B cell (primary cell): Measurements from ENCODE around the gene TCEANC2. TPM values are rescaled to one million over a fixed set of nuclear protein-coding genes. Genes with fewer than 3 reads are reported as not detected.

Experiments
- ATAC-seq: fragments of 200-7000 bp; cut with Tn5 transposase; one replicate; pipeline ENCODE4 v1.10.0; 2021; ENCODE audit warnings: low read depth, mild to moderate bottlenecking, moderate number of reproducible peaks, moderate library complexity
- CTCF ChIA-PET: fragments of 350-600 bp; sonication (Branson Sonifier 250); formaldehyde crosslinking; loops from one replicate; lab custom pipeline; 2021; ENCODE audit warnings: antibody characterized with exemption, inconsistent platforms; lab: Charles Lee
- POLR2A ChIA-PET: fragments of 350-600 bp; sonication (Branson Sonifier 250); formaldehyde crosslinking; loops from one replicate; lab custom pipeline; 2021; ENCODE audit warnings: antibody characterized with exemption; lab: Charles Lee
- DNase-seq: peaks from one replicate; pipeline ENCODE4 v3.0.0; 2013
- H2AFZ ChIP-seq: 2 replicates; pipeline ENCODE4 v1.6.1; 2012; ENCODE audit warnings: mild to moderate bottlenecking, low read depth, low read length; ENCODE audit not compliant: insufficient read depth, poor library complexity, severe bottlenecking
- H3K27ac ChIP-seq, 2 donors: 1 replicate in 1 of 2; 2 replicates in 1 of 2; pipeline ENCODE4 v1.5.1; 2012 to 2013; ENCODE audit warnings: low read length in 2 of 2, mild to moderate bottlenecking in 2 of 2, moderate library complexity in 1 of 2
- H3K27me3 ChIP-seq, 4 experiments: fragments of 200-600 bp in 1 of 4; sonication (generic) in 1 of 4; replicated peaks in 1 of 4; 1 replicate in 2 of 4; 2 replicates in 2 of 4; pipeline versions ENCODE4 v1.6.1 to v1.7.0; 2013 to 2016; ENCODE audit warnings: low read length in 3 of 4, mild to moderate bottlenecking in 2 of 4, mixed read lengths in 1 of 4, moderate library complexity in 1 of 4; ENCODE audit not compliant: insufficient read depth in 4 of 4, control insufficient read depth in 3 of 4; ENCODE audit errors: control extremely low read depth in 1 of 4
- H3K36me3 ChIP-seq, 2 experiments: replicated peaks in 1 of 2; 1 replicate in 1 of 2; 2 replicates in 1 of 2; pipeline versions ENCODE4 v1.6.1 to v1.7.1; 2013; ENCODE audit warnings: low read length in 1 of 2; ENCODE audit not compliant: insufficient read depth in 2 of 2, control insufficient read depth in 1 of 2; ENCODE audit errors: control extremely low read depth in 1 of 2, extremely low read depth in 1 of 2
- H3K4me1 ChIP-seq, 2 donors: fragments of 200-600 bp in 1 of 2; sonication (generic) in 1 of 2; 1 replicate in 1 of 2; 2 replicates in 1 of 2; pipeline versions ENCODE4 v1.5.1 to v1.6.1; 2013 to 2017; ENCODE audit warnings: low read length in 2 of 2; ENCODE audit not compliant: control insufficient read depth in 2 of 2, insufficient read depth in 2 of 2
- H3K4me2 ChIP-seq: replicated peaks from 2 replicates; pipeline ENCODE3; 2012; ENCODE audit warnings: mild to moderate bottlenecking, low read depth, low read length; ENCODE audit not compliant: poor library complexity, severe bottlenecking
- H3K4me3 ChIP-seq, 5 experiments: fragments of 200-600 bp in 1 of 5; sonication (generic) in 1 of 5; 1 replicate in 3 of 5; 2 replicates in 2 of 5; pipeline versions ENCODE4 v1.5.1 to v1.7.0; 2011 to 2016; ENCODE audit warnings: low read length in 4 of 5, mild to moderate bottlenecking in 4 of 5, low read depth in 2 of 5, control low read depth in 1 of 5, moderate library complexity in 1 of 5; ENCODE audit not compliant: insufficient read depth in 1 of 5; ENCODE audit errors: control extremely low read depth in 1 of 5, extremely low read depth in 1 of 5
- H3K79me2 ChIP-seq: fragments of 200-600 bp; sonication (generic); one replicate; pipeline ENCODE4 v1.6.0; 2016; ENCODE audit warnings: low read length; ENCODE audit not compliant: control insufficient read depth, insufficient read depth
- H3K9ac ChIP-seq: fragments of 200-600 bp; sonication (generic); 2 replicates; pipeline ENCODE4 v1.6.1; 2017; ENCODE audit warnings: mild to moderate bottlenecking, low read length, moderate library complexity
- H3K9me3 ChIP-seq, 3 donors: one replicate each; pipeline versions ENCODE4 v1.6.1 to v1.7.1; 2013; ENCODE audit warnings: low read length in 2 of 3; ENCODE audit not compliant: control insufficient read depth in 2 of 3, insufficient read depth in 1 of 3; ENCODE audit errors: control extremely low read depth in 1 of 3
- H4K20me1 ChIP-seq: 2 replicates; pipeline ENCODE4 v1.6.0; 2012; ENCODE audit warnings: mild to moderate bottlenecking, low read length; ENCODE audit not compliant: insufficient read depth, control insufficient read depth, poor library complexity, severe bottlenecking
- H3K27ac Mint-ChIP-seq: one replicate; pipeline ENCODE4 v1.8.0; 2021; ENCODE audit warnings: mixed read lengths
- H3K27me3 Mint-ChIP-seq: one replicate; pipeline ENCODE4 v1.8.0; 2021; ENCODE audit warnings: mixed read lengths
- H3K4me1 Mint-ChIP-seq: one replicate; pipeline ENCODE4 v1.8.0; 2021; ENCODE audit warnings: mixed read lengths
- H3K4me3 Mint-ChIP-seq: one replicate; pipeline ENCODE4 v1.8.0; 2021; ENCODE audit warnings: mixed read lengths
- H3K9me3 Mint-ChIP-seq: one replicate; pipeline ENCODE4 v1.8.0; 2022; ENCODE audit warnings: mixed read lengths; ENCODE audit not compliant: insufficient read depth
- EZH2 ChIP-seq: IDR thresholded peaks from 2 replicates; pipeline ENCODE4 v1.6.1; 2012; ENCODE audit warnings: borderline replicate concordance, low read depth, mild to moderate bottlenecking, moderate library complexity, low read length; ENCODE audit not compliant: insufficient read depth, poor library complexity, severe bottlenecking
- WGBS: methylation state at CpG from one replicate; pipeline ENCODE4 v1.1.5; 2013; ENCODE audit warnings: missing lambda C conversion rate; ENCODE audit not compliant: insufficient coverage; 5-methylcytosine and 5-hydroxymethylcytosine counted together
- intact Hi-C: fragments of 100-400 bp; cut with micrococcal nuclease; formaldehyde crosslinking; loops from one replicate; pipeline ENCODE4 v1.10.0; 2022
- polyA plus RNA-seq: library from polyadenylated mRNA; depleted of rRNA; stranded (reverse); fragments of >200 nt; gene quantifications from 2 replicates; pipeline ENCODE4 v1.2.3, GENCODE V29; 2012
- total RNA-seq, 2 donors: library from RNA; stranded (reverse); fragments of 120-200 nt in 1 of 2; gene quantifications; 1 replicate in 1 of 2; 2 replicates in 1 of 2; pipeline versions ENCODE4 v1.2.3 to v1.2.4, GENCODE V29; 2013 to 2022
- TF ChIP-seq, protein P1 (sequence below): fragments of 200-600 bp; IDR thresholded peaks from one replicate; pipeline ENCODE4 v1.8.0; 2022; ENCODE audit warnings: antibody characterized with exemption, mild to moderate bottlenecking

The TCEANC2 gene
- total and polyA plus RNA-seq, 2 donors (not counting 1 experiment from before 2014, with no cell fraction given), result 8.0 to 15.9 TPM

GRCh38 chr1:54009406-54009805 lies 44.0 kb upstream of the TCEANC2 start:
- Histone ChIP-seq H3K27ac (no peak overlapping the region), H3K79me2 (no peaks in the 10 kb centered on the region), H3K9me3 (no peaks in the 10 kb centered on the region), H4K20me1 (no peaks in the 10 kb centered on the region), H3K4me3 (no peak overlapping the region), H2AFZ (no peak overlapping the region), H3K4me2 (no peak overlapping the region), H3K27me3 (no peaks in the 10 kb centered on the region), H3K9ac (no peak overlapping the region), H3K4me1 (no peaks in the 10 kb centered on the region), H3K36me3 (no peaks in the 10 kb centered on the region)
- Mint-ChIP-seq H3K27ac (no peak overlapping the region), H3K4me1 (no peaks in the 10 kb centered on the region), H3K27me3 (peaks cover 35% of the 10 kb centered on the region), H3K9me3 (no peaks in the 10 kb centered on the region), H3K4me3 (no peak overlapping the region)
- TF ChIP-seq EZH2, result no peak
- TF ChIP-seq, protein P1, sequence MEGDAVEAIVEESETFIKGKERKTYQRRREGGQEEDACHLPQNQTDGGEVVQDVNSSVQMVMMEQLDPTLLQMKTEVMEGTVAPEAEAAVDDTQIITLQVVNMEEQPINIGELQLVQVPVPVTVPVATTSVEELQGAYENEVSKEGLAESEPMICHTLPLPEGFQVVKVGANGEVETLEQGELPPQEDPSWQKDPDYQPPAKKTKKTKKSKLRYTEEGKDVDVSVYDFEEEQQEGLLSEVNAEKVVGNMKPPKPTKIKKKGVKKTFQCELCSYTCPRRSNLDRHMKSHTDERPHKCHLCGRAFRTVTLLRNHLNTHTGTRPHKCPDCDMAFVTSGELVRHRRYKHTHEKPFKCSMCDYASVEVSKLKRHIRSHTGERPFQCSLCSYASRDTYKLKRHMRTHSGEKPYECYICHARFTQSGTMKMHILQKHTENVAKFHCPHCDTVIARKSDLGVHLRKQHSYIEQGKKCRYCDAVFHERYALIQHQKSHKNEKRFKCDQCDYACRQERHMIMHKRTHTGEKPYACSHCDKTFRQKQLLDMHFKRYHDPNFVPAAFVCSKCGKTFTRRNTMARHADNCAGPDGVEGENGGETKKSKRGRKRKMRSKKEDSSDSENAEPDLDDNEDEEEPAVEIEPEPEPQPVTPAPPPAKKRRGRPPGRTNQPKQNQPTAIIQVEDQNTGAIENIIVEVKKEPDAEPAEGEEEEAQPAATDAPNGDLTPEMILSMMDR, result no peak
- ChIA-PET POLR2A (no interaction called here), CTCF (no interaction called here)
- no peak for DNase-seq
- WGBS, result 89% methylated on average over 2 of the region's 4 CpGs
- no peak for ATAC-seq
- intact Hi-C loops, result no loop called here

DNA sequence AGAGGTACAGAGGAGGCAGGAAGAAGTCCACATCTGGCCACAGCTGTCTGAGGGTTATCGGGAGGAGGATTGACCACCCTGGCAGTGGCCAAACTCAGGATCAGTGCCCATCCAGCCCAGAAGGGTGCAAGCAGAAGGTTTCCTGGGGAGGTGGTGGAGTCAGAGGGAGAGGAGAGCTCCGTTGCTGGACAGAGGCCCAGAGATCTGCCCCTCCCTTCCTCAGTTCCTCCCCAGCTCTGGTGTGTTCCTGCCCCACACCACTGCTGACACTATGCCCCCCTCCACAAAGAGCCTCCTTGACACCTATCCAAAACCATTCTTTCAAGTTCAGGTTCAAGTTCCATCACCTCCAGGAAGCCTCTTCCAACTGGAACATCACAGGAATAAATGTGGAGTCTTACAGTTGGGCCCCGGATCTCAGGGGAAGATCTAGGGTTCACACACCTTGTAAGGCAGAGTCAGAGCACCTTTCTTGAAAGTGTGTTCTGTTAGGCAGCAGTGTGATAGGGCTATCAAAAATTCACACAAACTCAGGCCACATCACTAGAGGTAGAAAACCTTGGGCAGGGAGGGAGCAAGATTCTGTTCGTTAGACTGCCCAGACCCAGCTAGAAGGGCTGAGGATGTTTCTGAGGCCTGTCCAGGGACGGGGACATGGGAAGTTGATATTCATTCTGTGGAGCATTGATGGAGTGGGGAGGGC lies 42.8 kb upstream of the TCEANC2 start:
- ChIA-PET POLR2A (no interaction called here), CTCF (no interaction called here)
- no peak for TF ChIP-seq EZH2
- TF ChIP-seq, protein P1, result no peak
- Histone ChIP-seq H4K20me1 (no peaks in the 10 kb centered on the region), H3K4me2 (no peak overlapping the region), H3K27ac (no peak overlapping the region), H3K4me1 (no peaks in the 10 kb centered on the region), H3K4me3 (no peak overlapping the region), H2AFZ (no peak overlapping the region), H3K36me3 (no peaks in the 10 kb centered on the region), H3K79me2 (no peaks in the 10 kb centered on the region), H3K27me3 (no peaks in the 10 kb centered on the region), H3K9ac (no peak overlapping the region), H3K9me3 (no peaks in the 10 kb centered on the region)
- ATAC-seq (no peak), DNase-seq (no peak)
- intact Hi-C loops, result no loop called here
- Mint-ChIP-seq H3K9me3 (no peaks in the 10 kb centered on the region), H3K27ac (no peak overlapping the region), H3K4me3 (no peak overlapping the region), H3K27me3 (peaks cover 35% of the 10 kb centered on the region), H3K4me1 (no peaks in the 10 kb centered on the region)
- 96% methylated on average over 2 of the region's 5 CpGs for WGBS
